HUES6 (cell line): ENCODE measurements around the gene SEMA4D.
"Not testable (repeated sequence)": the region's sequence is repeated elsewhere in the genome, so short reads cannot be mapped to it uniquely, and the experiment has no call there.

Experiments
- H3K27ac ChIP-seq: 2 replicates; pipeline ENCODE4 v1.7.0; 2013; ENCODE audit warnings: low read depth, mild to moderate bottlenecking, low read length, inconsistent platforms
- H3K27me3 ChIP-seq: 2 replicates; pipeline ENCODE4 v1.6.1; 2013; ENCODE audit warnings: low read length; ENCODE audit not compliant: control insufficient read depth, insufficient read depth
- H3K36me3 ChIP-seq: 2 replicates; pipeline ENCODE4 v1.6.1; 2013; ENCODE audit warnings: low read length; ENCODE audit not compliant: control insufficient read depth, insufficient read depth
- H3K4me1 ChIP-seq: 2 replicates; pipeline ENCODE4 v1.6.1; 2013; ENCODE audit warnings: low read length; ENCODE audit not compliant: control insufficient read depth, insufficient read depth
- H3K4me3 ChIP-seq: 2 replicates; pipeline ENCODE4 v1.5.1; 2013; ENCODE audit warnings: low read depth, low read length
- H3K9ac ChIP-seq: one replicate; pipeline ENCODE4 v1.6.1; 2013; ENCODE audit warnings: mild to moderate bottlenecking, low read length
- H3K9me3 ChIP-seq: 2 replicates; pipeline ENCODE4 v1.6.1; 2013; ENCODE audit warnings: low read depth, low read length; ENCODE audit not compliant: control insufficient read depth, insufficient read depth

Gene SEMA4D

GRCh38 chr9:89353989-89354388, 143.9 kb downstream of the SEMA4D start:
- H3K9me3 ChIP-seq: no peaks in the 10 kb centered on the region
- no peaks in the 10 kb centered on the region for H3K4me1 ChIP-seq
- no peak overlapping the region for H3K9ac ChIP-seq
- H3K36me3 ChIP-seq: peaks cover 99% of the 10 kb centered on the region
- no peak overlapping the region for H3K27ac ChIP-seq
- H3K27me3 ChIP-seq: no peaks in the 10 kb centered on the region
- H3K4me3 ChIP-seq: no peak overlapping the region

GRCh38 chr9:89352874-89353649, 144.9 kb downstream of the SEMA4D start:
- Histone ChIP-seq H3K9me3 (no peaks in the 10 kb centered on the region), H3K9ac (no peak overlapping the region), H3K4me1 (no peaks in the 10 kb centered on the region), H3K27ac (no peak overlapping the region), H3K4me3 (no peak overlapping the region), H3K27me3 (no peaks in the 10 kb centered on the region), H3K36me3 (peaks cover 99% of the 10 kb centered on the region)

GRCh38 chr9:89352451-89352850, 145.5 kb downstream of the SEMA4D start:
- no peak overlapping the region for H3K27ac ChIP-seq
- H3K4me3 ChIP-seq: no peak overlapping the region
- peaks cover 99% of the 10 kb centered on the region for H3K36me3 ChIP-seq
- H3K9ac ChIP-seq: no peak overlapping the region
- no peaks in the 10 kb centered on the region for H3K27me3 ChIP-seq
- no peaks in the 10 kb centered on the region for H3K9me3 ChIP-seq
- no peaks in the 10 kb centered on the region for H3K4me1 ChIP-seq

- H3K36me3 ChIP-seq: peaks cover 98% of the 10 kb centered on the region
- H3K4me1 ChIP-seq: no peaks in the 10 kb centered on the region
- no peak overlapping the region for H3K9ac ChIP-seq
- no peaks in the 10 kb centered on the region for H3K9me3 ChIP-seq
- no peak overlapping the region for H3K4me3 ChIP-seq
- no peak overlapping the region for H3K27ac ChIP-seq
- H3K27me3 ChIP-seq: no peaks in the 10 kb centered on the region
Observed at GRCh38 chr9:89351584-89352300, 146.2 kb downstream of the SEMA4D start.

- no peak overlapping the region for H3K4me3 ChIP-seq
- H3K27me3 ChIP-seq: no peaks in the 10 kb centered on the region
- no peak overlapping the region for H3K9ac ChIP-seq
- H3K4me1 ChIP-seq: no peaks in the 10 kb centered on the region
- no peak overlapping the region for H3K27ac ChIP-seq
- no peaks in the 10 kb centered on the region for H3K9me3 ChIP-seq
- peaks cover 98% of the 10 kb centered on the region for H3K36me3 ChIP-seq
Observed at GRCh38 chr9:89350988-89351557, 146.8 kb downstream of the SEMA4D start.

GRCh38 chr9:89349607-89350006, 148.3 kb downstream of the SEMA4D start:
- H3K4me1 ChIP-seq: no peaks in the 10 kb centered on the region
- no peak overlapping the region for H3K4me3 ChIP-seq
- no peak overlapping the region for H3K27ac ChIP-seq
- no peak overlapping the region for H3K9ac ChIP-seq
- no peaks in the 10 kb centered on the region for H3K27me3 ChIP-seq
- H3K36me3 ChIP-seq: peaks cover 97% of the 10 kb centered on the region
- H3K9me3 ChIP-seq: no peaks in the 10 kb centered on the region

- no peak overlapping the region for H3K27ac ChIP-seq
- no peaks in the 10 kb centered on the region for H3K27me3 ChIP-seq
- no peak overlapping the region for H3K9ac ChIP-seq
- no peaks in the 10 kb centered on the region for H3K9me3 ChIP-seq
- no peak overlapping the region for H3K4me3 ChIP-seq
- H3K4me1 ChIP-seq: no peaks in the 10 kb centered on the region
- H3K36me3 ChIP-seq: peaks cover 95% of the 10 kb centered on the region
Observed at GRCh38 chr9:89347651-89348050, 150.3 kb downstream of the SEMA4D start.

- H3K4me3 ChIP-seq: no peak overlapping the region
- H3K9ac ChIP-seq: no peak overlapping the region
- no peaks in the 10 kb centered on the region for H3K27me3 ChIP-seq
- no peaks in the 10 kb centered on the region for H3K9me3 ChIP-seq
- H3K4me1 ChIP-seq: no peaks in the 10 kb centered on the region
- peaks cover 96% of the 10 kb centered on the region for H3K36me3 ChIP-seq
- no peak overlapping the region for H3K27ac ChIP-seq
Observed at GRCh38 chr9:89346696-89347095, 151.2 kb downstream of the SEMA4D start.

GRCh38 chr9:89345476-89345875, 152.4 kb downstream of the SEMA4D start:
- Histone ChIP-seq H3K36me3 (peaks cover 96% of the 10 kb centered on the region), H3K9ac (no peak overlapping the region), H3K27me3 (no peaks in the 10 kb centered on the region), H3K9me3 (no peaks in the 10 kb centered on the region), H3K27ac (no peak overlapping the region), H3K4me3 (no peak overlapping the region), H3K4me1 (no peaks in the 10 kb centered on the region)

- peaks cover 94% of the 10 kb centered on the region for H3K36me3 ChIP-seq
- H3K4me1 ChIP-seq, H3K27ac ChIP-seq, H3K4me3 ChIP-seq, H3K27me3 ChIP-seq, H3K9me3 ChIP-seq, H3K9ac ChIP-seq: not testable (repeated sequence)
Observed at GRCh38 chr9:89343812-89344211, 154.1 kb downstream of the SEMA4D start.

- no peak overlapping the region for H3K4me3 ChIP-seq
- H3K9me3 ChIP-seq: no peaks in the 10 kb centered on the region
- no peaks in the 10 kb centered on the region for H3K4me1 ChIP-seq
- H3K27ac ChIP-seq: no peak overlapping the region
- H3K9ac ChIP-seq: no peak overlapping the region
- H3K27me3 ChIP-seq: no peaks in the 10 kb centered on the region
- peaks cover 94% of the 10 kb centered on the region for H3K36me3 ChIP-seq
Observed at GRCh38 chr9:89342948-89343347, 155.0 kb downstream of the SEMA4D start.
